Activated CD4-positive, alpha-beta T cell treated with anti-CD3 and anti-CD28 coated beads for 4 hours (primary cell): ENCODE data around the gene BIRC3.
"Not testable (repeated sequence)": the region's sequence is repeated elsewhere in the genome, so short reads cannot be mapped to it uniquely, and the experiment has no call there.

Experiments
- DNase-seq, 2 donors: peaks; one replicate each; pipeline ENCODE4 v3.0.0-alpha.2; 2020

BIRC3 gene

GRCh38 chr11:102330231-102330630, 12.9 kb downstream of the BIRC3 start:
- DNase-seq = no peak

- no peak for DNase-seq
Observed at GRCh38 chr11:102331341-102331740, 14.1 kb downstream of the BIRC3 start.

GRCh38 chr11:102332611-102332994, 15.3 kb downstream of the BIRC3 start:
- no peak for DNase-seq

- no peak for DNase-seq
Observed at GRCh38 chr11:102338479-102339010, 21.3 kb downstream of the BIRC3 start.

GRCh38 chr11:102341311-102341710, 24.0 kb downstream of the BIRC3 start:
- not testable (repeated sequence) for DNase-seq

GRCh38 chr11:102341844-102342318, 24.6 kb downstream of the BIRC3 start:
- peak; percentile 70 to 78 for DNase-seq

- DNase-seq = no peak
Observed at GRCh38 chr11:102343809-102344208, 26.5 kb downstream of the BIRC3 start.

GRCh38 chr11:102345904-102346303, 28.6 kb downstream of the BIRC3 start:
- no peak for DNase-seq

- no peak for DNase-seq
Observed at GRCh38 chr11:102346456-102346747, 29.1 kb downstream of the BIRC3 start.

- peak; percentile 93 to 95 for DNase-seq
Observed at GRCh38 chr11:102346748-102347461, 29.6 kb downstream of the BIRC3 start, which contains the start of gene BIRC2. Gene BIRC2 (plus strand): TSS chr11:102347214. CDS start chr11:102349855, 2,641 bp downstream.

- no peak for DNase-seq
Observed at GRCh38 chr11:102347462-102348370, 30.4 kb downstream of the BIRC3 start.

GRCh38 chr11:102357116-102357515, 39.8 kb downstream of the BIRC3 start:
- no peak for DNase-seq

GRCh38 chr11:102359372-102359771, 42.1 kb downstream of the BIRC3 start:
- DNase-seq = no peak

- no peak for DNase-seq
Observed at GRCh38 chr11:102360681-102361080, 43.4 kb downstream of the BIRC3 start.

GRCh38 chr11:102361086-102362031, 44.1 kb downstream of the BIRC3 start:
- peak in 1 of 2 donors; percentile 16 for DNase-seq

- DNase-seq = no peak
Observed at GRCh38 chr11:102364991-102365390, 47.7 kb downstream of the BIRC3 start.

- no peak for DNase-seq
Observed at GRCh38 chr11:102367364-102367763, 50.1 kb downstream of the BIRC3 start.

- no peak for DNase-seq
Observed at GRCh38 chr11:102368472-102368871, 51.2 kb downstream of the BIRC3 start.

GRCh38 chr11:102374633-102375424, 57.5 kb downstream of the BIRC3 start:
- not testable (repeated sequence) for DNase-seq

- DNase-seq = no peak
Observed at GRCh38 chr11:102375720-102376399, 58.6 kb downstream of the BIRC3 start.

- DNase-seq = no peak
Observed at GRCh38 chr11:102377891-102378290, 60.6 kb downstream of the BIRC3 start.
